PC-3 (cell line): ENCODE data around the gene CERS1. TPM values are rescaled to one million over a fixed set of nuclear protein-coding genes. Genes with fewer than 3 reads are reported as not detected.

Source experiments
- ATAC-seq: fragments of 200-7000 bp; cut with Tn5 transposase; 2 replicates; pipeline ENCODE4 v1.9.1; 2020; ENCODE audit warnings: mild to moderate bottlenecking, moderate library complexity
- BruUV-seq: library from RNA; stranded (reverse); fragments of 400-500 nt; replicated peaks from 2 replicates; lab custom pipeline; 2021; lab: Mats Ljungman, UMichigan
- CTCF ChIA-PET: fragments of 300-600 bp; sonication (Branson Sonifier 250); formaldehyde crosslinking; loops from one replicate; lab custom pipeline; 2022; ENCODE audit warnings: antibody characterized with exemption; lab: Charles Lee
- POLR2A ChIA-PET: fragments of 300-600 bp; sonication (Branson Sonifier 250); formaldehyde crosslinking; loops from one replicate; lab custom pipeline; 2022; ENCODE audit warnings: antibody characterized with exemption; ENCODE audit not compliant: unreplicated experiment; lab: Charles Lee
- DNase-seq: peaks from one replicate; pipeline ENCODE4 v3.0.0-alpha.2; 2015
- H2AFZ ChIP-seq: fragments of 300-600 bp; sonication (generic); 2 replicates; pipeline ENCODE4 v1.6.0; 2016; ENCODE audit warnings: antibody characterized with exemption, low read length
- H3F3A ChIP-seq: fragments of 300-600 bp; sonication (generic); one replicate; pipeline ENCODE4 v1.6.0; 2017; ENCODE audit warnings: antibody characterized with exemption, low read length, control low read depth, mild to moderate bottlenecking; ENCODE audit not compliant: unreplicated experiment
- H3K27ac ChIP-seq: fragments of 300-600 bp; sonication (generic); 2 replicates; pipeline ENCODE4 v1.5.1; 2016; ENCODE audit warnings: mild to moderate bottlenecking, low read length
- H3K27me3 ChIP-seq: fragments of 300-600 bp; sonication (generic); 2 replicates; pipeline ENCODE4 v1.6.1; 2016; ENCODE audit warnings: low read length, mixed read lengths
- H3K36me3 ChIP-seq: fragments of 300-600 bp; sonication (generic); 2 replicates; pipeline ENCODE4 v1.6.1; 2016; ENCODE audit warnings: low read depth, mixed run types, low read length, mixed read lengths
- H3K4me1 ChIP-seq: fragments of 300-600 bp; sonication (generic); 2 replicates; pipeline ENCODE4 v1.5.1; 2016; ENCODE audit warnings: low read length; ENCODE audit not compliant: insufficient read depth
- H3K4me2 ChIP-seq: fragments of 300-600 bp; sonication (generic); 2 replicates; pipeline ENCODE4 v1.6.0; 2016; ENCODE audit warnings: low read length
- H3K4me3 ChIP-seq: fragments of 300-600 bp; sonication (generic); 2 replicates; pipeline ENCODE4 v1.5.1; 2016; ENCODE audit warnings: mild to moderate bottlenecking, low read length, mixed read lengths
- H3K79me2 ChIP-seq: fragments of 300-600 bp; sonication (generic); 2 replicates; pipeline ENCODE4 v1.6.1; 2017; ENCODE audit warnings: low read length, mixed read lengths
- H3K9ac ChIP-seq: fragments of 300-600 bp; sonication (generic); 2 replicates; pipeline ENCODE4 v1.6.0; 2016; ENCODE audit warnings: mild to moderate bottlenecking, low read length
- H3K9me2 ChIP-seq: fragments of 300-600 bp; sonication (generic); replicated peaks from 2 replicates; pipeline ENCODE4 v1.6.1; 2016; ENCODE audit warnings: mixed run types, low read length, mixed read lengths
- H3K9me3 ChIP-seq: fragments of 300-600 bp; sonication (generic); 2 replicates; pipeline ENCODE4 v1.6.1; 2016; ENCODE audit warnings: low read length, mixed read lengths
- H4K20me1 ChIP-seq: fragments of 300-600 bp; sonication (generic); 2 replicates; pipeline ENCODE4 v1.6.1; 2016; ENCODE audit warnings: low read length, mixed read lengths
- EZH2 ChIP-seq: fragments of 300-600 bp; sonication (generic); IDR thresholded peaks from one replicate; pipeline ENCODE4 v1.6.1; 2017; ENCODE audit warnings: antibody characterized with exemption, mild to moderate bottlenecking, low read length; ENCODE audit not compliant: unreplicated experiment
- EZH2phosphoT487 ChIP-seq: fragments of 300-600 bp; sonication (generic); IDR thresholded peaks from 2 replicates; pipeline ENCODE4 v1.6.1; 2018; ENCODE audit warnings: mild to moderate bottlenecking, antibody characterized with exemption, low read length, borderline replicate concordance
- intact Hi-C: fragments of 100-400 bp; cut with micrococcal nuclease; formaldehyde crosslinking; loops from 2 replicates; pipeline ENCODE4 v1.9.0; 2023
- total RNA-seq: library from RNA; depleted of rRNA; stranded (reverse); fragments of >200 nt; gene quantifications from 2 replicates; pipeline ENCODE4 v1.2.3, GENCODE V29; 2014
- TF ChIP-seq, protein P1 (sequence below): fragments of 300-600 bp; sonication (generic); conservative IDR thresholded peaks from 2 replicates; pipeline ENCODE4 v1.5.1; 2017; ENCODE audit warnings: antibody characterized with exemption, low read depth, mild to moderate bottlenecking, low read length

Gene CERS1
- total RNA-seq, 1 experiment from 2014 or later, result 0.95 TPM

- intact Hi-C loops, result no loop called here
- POLR2A ChIA-PET, result no interaction called here
- BruUV-seq, result TSS peak; percentile 26
Measured at GRCh38 chr19:18939163-18939562, 43.2 kb upstream of the CERS1 start.

GRCh38 chr19:18933297-18933696 lies 37.3 kb upstream of the CERS1 start:
- H3F3A ChIP-seq, result no peaks in the 10 kb centered on the region
- POLR2A ChIA-PET, result no interaction called here
- TF ChIP-seq, protein P1, sequence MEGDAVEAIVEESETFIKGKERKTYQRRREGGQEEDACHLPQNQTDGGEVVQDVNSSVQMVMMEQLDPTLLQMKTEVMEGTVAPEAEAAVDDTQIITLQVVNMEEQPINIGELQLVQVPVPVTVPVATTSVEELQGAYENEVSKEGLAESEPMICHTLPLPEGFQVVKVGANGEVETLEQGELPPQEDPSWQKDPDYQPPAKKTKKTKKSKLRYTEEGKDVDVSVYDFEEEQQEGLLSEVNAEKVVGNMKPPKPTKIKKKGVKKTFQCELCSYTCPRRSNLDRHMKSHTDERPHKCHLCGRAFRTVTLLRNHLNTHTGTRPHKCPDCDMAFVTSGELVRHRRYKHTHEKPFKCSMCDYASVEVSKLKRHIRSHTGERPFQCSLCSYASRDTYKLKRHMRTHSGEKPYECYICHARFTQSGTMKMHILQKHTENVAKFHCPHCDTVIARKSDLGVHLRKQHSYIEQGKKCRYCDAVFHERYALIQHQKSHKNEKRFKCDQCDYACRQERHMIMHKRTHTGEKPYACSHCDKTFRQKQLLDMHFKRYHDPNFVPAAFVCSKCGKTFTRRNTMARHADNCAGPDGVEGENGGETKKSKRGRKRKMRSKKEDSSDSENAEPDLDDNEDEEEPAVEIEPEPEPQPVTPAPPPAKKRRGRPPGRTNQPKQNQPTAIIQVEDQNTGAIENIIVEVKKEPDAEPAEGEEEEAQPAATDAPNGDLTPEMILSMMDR, result no peak
- TF ChIP-seq EZH2 (no peak), EZH2phosphoT487 (no peak)
- no peak overlapping the region for H3K4me2 ChIP-seq
- H3K27ac ChIP-seq, result no peak overlapping the region
- no TSS peak for BruUV-seq
- H3K4me1 ChIP-seq, result no peaks in the 10 kb centered on the region
- no peak overlapping the region for H2AFZ ChIP-seq
- H3K4me3 ChIP-seq, result no peak overlapping the region
- H3K79me2 ChIP-seq, result no peaks in the 10 kb centered on the region
- no peaks in the 10 kb centered on the region for H3K9me2 ChIP-seq
- no peak for ATAC-seq
- H3K36me3 ChIP-seq, result peaks cover 13% of the 10 kb centered on the region
- intact Hi-C loops, result no loop called here
- no peaks in the 10 kb centered on the region for H3K27me3 ChIP-seq
- no peaks in the 10 kb centered on the region for H4K20me1 ChIP-seq
- CTCF ChIA-PET, result interaction anchor here (0.5 kb wide), 1 partner anchor 211 kb away, joined by 7 read pairs; no protein-coding TSS in a partner anchor
- no peak overlapping the region for H3K9ac ChIP-seq
- no peak for DNase-seq
- H3K9me3 ChIP-seq, result no peaks in the 10 kb centered on the region

More at GRCh38 chr19:18939163-18939562, 43.2 kb upstream of the CERS1 start:
- Histone ChIP-seq H3K4me1 (peaks cover 6% of the 10 kb centered on the region), H3K27ac (no peak overlapping the region), H3K79me2 (peaks cover 21% of the 10 kb centered on the region), H3K9ac (no peak overlapping the region), H3F3A (no peaks in the 10 kb centered on the region), H2AFZ (no peak overlapping the region), H3K36me3 (peaks cover 14% of the 10 kb centered on the region), H4K20me1 (no peaks in the 10 kb centered on the region), H3K4me3 (no peak overlapping the region; the same call in 1 of the 2 replicates), H3K9me2 (no peaks in the 10 kb centered on the region), H3K9me3 (no peaks in the 10 kb centered on the region), H3K27me3 (no peaks in the 10 kb centered on the region), H3K4me2 (peak overlapping the region; percentile 95)
- ATAC-seq (no peak), DNase-seq (no peak)
- CTCF ChIA-PET, result no interaction called here
- TF ChIP-seq EZH2phosphoT487, result no peak
- TF ChIP-seq, protein P1, result no peak

DNA sequence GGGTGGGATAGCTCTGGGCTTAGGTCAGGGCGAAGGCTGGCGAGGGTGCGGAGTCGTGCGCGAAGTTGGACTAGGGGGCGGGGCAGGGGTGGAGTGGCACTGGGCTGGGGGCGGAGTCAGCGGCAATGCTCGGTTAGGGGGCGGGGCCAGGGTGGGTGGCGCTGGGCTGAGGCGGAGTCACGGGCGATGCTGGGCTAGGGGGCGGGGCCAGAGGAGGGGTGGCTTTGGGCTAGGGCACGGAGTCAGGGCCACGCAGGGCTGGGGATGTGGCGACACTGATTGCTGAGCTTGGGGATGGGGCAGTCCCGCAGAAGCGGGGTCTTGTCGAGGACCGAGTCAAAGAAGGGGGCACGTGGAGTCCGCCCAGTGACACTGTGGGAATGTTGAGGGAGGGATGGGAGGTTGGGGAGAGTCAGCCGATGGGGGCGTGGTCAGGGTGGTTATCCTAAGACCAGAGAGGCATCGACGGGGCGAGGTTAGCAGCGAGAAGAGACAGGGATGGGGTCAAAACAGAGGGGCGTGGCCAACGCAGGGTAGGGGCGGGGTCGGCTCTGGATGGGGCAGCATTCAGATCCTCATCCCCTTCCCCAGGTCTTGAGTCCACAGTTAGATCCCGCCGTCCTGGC lies 36.4 kb upstream of the CERS1 start:
- no peaks in the 10 kb centered on the region for H4K20me1 ChIP-seq
- H3K79me2 ChIP-seq, result no peaks in the 10 kb centered on the region
- TF ChIP-seq EZH2, result no peak
- no peak for TF ChIP-seq EZH2phosphoT487
- TF ChIP-seq, protein P1, result no peak
- no peak overlapping the region for H2AFZ ChIP-seq
- no peaks in the 10 kb centered on the region for H3K9me3 ChIP-seq
- no peaks in the 10 kb centered on the region for H3K4me1 ChIP-seq
- no peaks in the 10 kb centered on the region for H3F3A ChIP-seq
- ChIA-PET POLR2A (no interaction called here), CTCF (no interaction called here)
- no peak overlapping the region for H3K4me2 ChIP-seq
- peak; percentile 29 for DNase-seq
- H3K4me3 ChIP-seq, result no peak overlapping the region
- peak; percentile 67 for ATAC-seq
- H3K27ac ChIP-seq, result no peak overlapping the region
- BruUV-seq, result no TSS peak
- H3K9me2 ChIP-seq, result no peaks in the 10 kb centered on the region
- H3K36me3 ChIP-seq, result peaks cover 16% of the 10 kb centered on the region; the same call in 1 of the 2 replicates
- no peak overlapping the region for H3K9ac ChIP-seq
- intact Hi-C loops, result no loop called here
- H3K27me3 ChIP-seq, result no peaks in the 10 kb centered on the region
